ENCODE measurements around the gene ZNF627.
A peak's percentile ranks its signal among the peaks of the same experiment; 100 is the strongest.
"Not testable (repeated sequence)": the region's sequence is repeated elsewhere in the genome, so short reads cannot be mapped to it uniquely, and the experiment has no call there.

The ZNF627 gene

DNA sequence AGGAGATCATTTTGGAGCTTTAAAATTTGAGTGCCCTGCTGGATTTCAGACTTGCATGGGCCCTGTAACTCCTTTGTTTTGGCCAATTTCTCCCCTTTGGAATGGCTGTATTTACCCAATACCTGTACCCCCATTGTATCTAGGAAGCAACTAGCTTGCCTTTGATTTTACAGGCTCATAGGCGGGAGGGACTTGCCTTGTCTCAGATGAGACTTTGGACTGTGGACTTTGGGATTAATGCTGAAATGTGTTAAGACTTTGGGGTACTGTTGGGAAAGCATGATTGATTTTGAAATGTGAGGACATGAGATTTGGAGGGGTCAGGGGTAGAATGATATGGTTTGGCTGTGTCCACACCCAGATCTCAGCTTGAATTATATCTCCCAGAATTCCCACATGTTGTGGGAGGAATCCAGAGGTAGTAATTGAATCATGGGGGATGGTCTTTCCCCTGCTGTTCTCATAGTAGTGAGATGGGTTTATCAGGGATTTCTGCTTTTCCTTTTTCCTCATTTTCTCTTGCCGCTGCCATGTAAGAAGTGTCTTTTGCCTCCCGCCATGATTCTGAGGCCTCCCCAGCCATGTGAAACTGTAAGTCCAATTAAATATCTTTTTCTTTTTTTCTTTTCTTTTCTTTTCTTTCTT lies 36.9 kb downstream of the ZNF627 start:
- H3K9me3 ChIP-seq (ENCODE audit: control insufficient read depth, insufficient read depth, low read length); H3K27me3 ChIP-seq (ENCODE audit: control insufficient read depth, insufficient read depth, low read length); H3K4me1 ChIP-seq (ENCODE audit: control insufficient read depth, insufficient read depth, low read length); H3K4me3 ChIP-seq (ENCODE audit: low read depth, low read length); H3K9ac ChIP-seq (ENCODE audit: low read depth, low read length); H3K36me3 ChIP-seq (ENCODE audit: control insufficient read depth, insufficient read depth, low read length); H3K27ac ChIP-seq (ENCODE audit: low read depth, low read length): not testable (repeated sequence)

GRCh38 chr19:11639245-11639601 lies 41.9 kb downstream of the ZNF627 start:
- Histone ChIP-seq H3K9me3 (ENCODE audit: control insufficient read depth, insufficient read depth, low read length) (no peaks in the 10 kb centered on the region), H3K4me3 (ENCODE audit: low read depth, low read length) (peak overlapping the region; percentile 48), H3K36me3 (ENCODE audit: control insufficient read depth, insufficient read depth, low read length) (no peaks in the 10 kb centered on the region), H3K9ac (ENCODE audit: low read depth, low read length) (no peak overlapping the region), H3K27ac (ENCODE audit: low read depth, low read length) (no peak overlapping the region), H3K4me1 (ENCODE audit: control insufficient read depth, insufficient read depth, low read length) (no peaks in the 10 kb centered on the region), H3K27me3 (ENCODE audit: control insufficient read depth, insufficient read depth, low read length) (no peaks in the 10 kb centered on the region)

DNA sequence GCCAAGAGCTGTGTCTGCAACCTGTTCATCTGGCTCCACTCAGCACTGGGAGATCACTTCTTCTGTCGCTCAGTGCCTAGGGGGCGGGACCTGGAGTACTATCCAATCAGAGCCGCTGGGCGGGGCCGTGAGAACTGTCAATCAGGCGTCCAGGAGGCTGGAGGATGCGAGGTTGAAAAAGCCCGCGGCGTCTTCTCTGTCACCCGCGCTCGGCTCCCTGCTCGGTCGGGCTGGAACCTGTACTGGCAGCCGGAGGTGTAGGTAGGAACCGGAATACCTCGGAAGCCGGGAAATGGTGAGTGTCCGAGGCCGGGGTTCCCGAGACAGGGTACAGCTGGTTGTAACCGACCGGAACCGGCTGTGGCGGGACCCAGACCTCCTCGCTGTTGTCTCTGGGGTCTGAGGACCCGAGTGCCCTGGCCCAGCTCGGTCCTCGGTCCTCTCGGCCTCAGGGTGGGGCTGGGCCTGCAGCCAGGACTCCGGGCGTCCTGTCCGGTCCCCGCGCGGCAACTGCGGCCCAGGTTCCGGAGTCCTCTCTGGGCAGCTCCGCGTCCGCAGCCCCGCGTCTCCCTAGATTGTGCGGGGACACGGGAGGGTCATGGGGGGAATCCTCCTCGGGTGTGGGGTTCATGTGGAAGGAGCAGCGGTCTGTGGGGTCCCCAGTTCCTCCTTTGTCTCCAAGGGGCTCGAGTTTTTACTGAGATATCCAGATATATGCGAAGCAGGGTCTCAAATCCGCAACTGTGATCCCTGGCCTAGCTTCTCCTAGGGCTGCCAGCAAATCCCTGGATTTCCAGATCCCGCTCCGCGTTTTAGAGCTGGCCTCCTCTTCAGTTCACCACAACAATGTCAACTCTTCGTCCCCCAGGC lies 42.6 kb downstream of the ZNF627 start:
- H3K9ac ChIP-seq (ENCODE audit: low read depth, low read length), result peak overlapping the region; percentile 87
- peak overlapping the region; percentile 70 for H3K27ac ChIP-seq (ENCODE audit: low read depth, low read length)
- H3K4me1 ChIP-seq (ENCODE audit: control insufficient read depth, insufficient read depth, low read length), result no peaks in the 10 kb centered on the region
- no peaks in the 10 kb centered on the region for H3K36me3 ChIP-seq (ENCODE audit: control insufficient read depth, insufficient read depth, low read length)
- no peaks in the 10 kb centered on the region for H3K27me3 ChIP-seq (ENCODE audit: control insufficient read depth, insufficient read depth, low read length)
- peak overlapping the region; percentile 82 for H3K4me3 ChIP-seq (ENCODE audit: low read depth, low read length)
- no peaks in the 10 kb centered on the region for H3K9me3 ChIP-seq (ENCODE audit: control insufficient read depth, insufficient read depth, low read length)

- H3K9ac ChIP-seq (ENCODE audit: low read depth, low read length), result no peak overlapping the region
- no peak overlapping the region for H3K4me3 ChIP-seq (ENCODE audit: low read depth, low read length)
- H3K27ac ChIP-seq (ENCODE audit: low read depth, low read length), result no peak overlapping the region
- H3K9me3 ChIP-seq (ENCODE audit: control insufficient read depth, insufficient read depth, low read length), result no peaks in the 10 kb centered on the region
- no peaks in the 10 kb centered on the region for H3K4me1 ChIP-seq (ENCODE audit: control insufficient read depth, insufficient read depth, low read length)
- H3K27me3 ChIP-seq (ENCODE audit: control insufficient read depth, insufficient read depth, low read length), result no peaks in the 10 kb centered on the region
- no peaks in the 10 kb centered on the region for H3K36me3 ChIP-seq (ENCODE audit: control insufficient read depth, insufficient read depth, low read length)
These were observed 44.0 kb downstream of the ZNF627 start for GRCh38 chr19:11641244-11641643.

GRCh38 chr19:11642902-11643301 lies 45.6 kb downstream of the ZNF627 start:
- H3K4me1 ChIP-seq (ENCODE audit: control insufficient read depth, insufficient read depth, low read length), result no peaks in the 10 kb centered on the region
- H3K4me3 ChIP-seq (ENCODE audit: low read depth, low read length), result no peak overlapping the region
- H3K36me3 ChIP-seq (ENCODE audit: control insufficient read depth, insufficient read depth, low read length), result no peaks in the 10 kb centered on the region
- 0 out of 2 replicates have a peak, but pooled peaks cover 2% of the 10 kb centered on the region for H3K9me3 ChIP-seq (ENCODE audit: control insufficient read depth, insufficient read depth, low read length)
- no peak overlapping the region for H3K9ac ChIP-seq (ENCODE audit: low read depth, low read length)
- H3K27ac ChIP-seq (ENCODE audit: low read depth, low read length), result no peak overlapping the region
- no peaks in the 10 kb centered on the region for H3K27me3 ChIP-seq (ENCODE audit: control insufficient read depth, insufficient read depth, low read length)

GRCh38 chr19:11649941-11650340 lies 52.7 kb downstream of the ZNF627 start:
- H3K9me3 ChIP-seq (ENCODE audit: control insufficient read depth, insufficient read depth, low read length), result peaks cover 45% of the 10 kb centered on the region
- no peak overlapping the region for H3K9ac ChIP-seq (ENCODE audit: low read depth, low read length)
- H3K27me3 ChIP-seq (ENCODE audit: control insufficient read depth, insufficient read depth, low read length), result no peaks in the 10 kb centered on the region
- H3K4me1 ChIP-seq (ENCODE audit: control insufficient read depth, insufficient read depth, low read length), result no peaks in the 10 kb centered on the region
- no peak overlapping the region for H3K4me3 ChIP-seq (ENCODE audit: low read depth, low read length)
- peaks cover 31% of the 10 kb centered on the region for H3K36me3 ChIP-seq (ENCODE audit: control insufficient read depth, insufficient read depth, low read length)
- H3K27ac ChIP-seq (ENCODE audit: low read depth, low read length), result no peak overlapping the region

DNA sequence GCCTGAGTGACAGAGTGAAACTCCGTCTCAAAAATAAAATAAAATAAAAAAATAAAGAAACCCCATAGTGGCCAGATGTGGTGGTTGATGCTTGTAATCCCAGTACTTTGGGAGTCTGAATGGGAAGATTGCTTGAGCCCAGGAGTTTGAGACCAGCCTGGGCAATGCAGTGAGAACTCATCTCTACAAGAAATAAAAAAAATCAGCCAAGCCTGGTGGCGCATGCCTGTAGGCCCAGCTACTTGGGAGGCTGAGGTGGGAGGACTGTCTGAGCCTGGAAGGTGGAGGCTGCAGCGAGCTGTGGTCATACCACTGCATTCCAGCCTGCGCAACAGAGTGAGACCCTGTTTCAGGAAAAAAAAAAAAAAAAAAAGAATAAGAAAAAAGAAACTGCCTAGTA lies 53.8 kb downstream of the ZNF627 start:
- H3K27me3 ChIP-seq (ENCODE audit: control insufficient read depth, insufficient read depth, low read length), result no peaks in the 10 kb centered on the region
- H3K9me3 ChIP-seq (ENCODE audit: control insufficient read depth, insufficient read depth, low read length), result peaks cover 45% of the 10 kb centered on the region
- H3K4me1 ChIP-seq (ENCODE audit: control insufficient read depth, insufficient read depth, low read length), result no peaks in the 10 kb centered on the region
- H3K9ac ChIP-seq (ENCODE audit: low read depth, low read length), result no peak overlapping the region
- no peak overlapping the region for H3K4me3 ChIP-seq (ENCODE audit: low read depth, low read length)
- peaks cover 31% of the 10 kb centered on the region for H3K36me3 ChIP-seq (ENCODE audit: control insufficient read depth, insufficient read depth, low read length)
- H3K27ac ChIP-seq (ENCODE audit: low read depth, low read length), result no peak overlapping the region

- Histone ChIP-seq H3K9ac (ENCODE audit: low read depth, low read length) (no peak overlapping the region), H3K4me1 (ENCODE audit: control insufficient read depth, insufficient read depth, low read length) (no peaks in the 10 kb centered on the region), H3K27ac (ENCODE audit: low read depth, low read length) (no peak overlapping the region), H3K27me3 (ENCODE audit: control insufficient read depth, insufficient read depth, low read length) (no peaks in the 10 kb centered on the region), H3K4me3 (ENCODE audit: low read depth, low read length) (no peak overlapping the region), H3K9me3 (ENCODE audit: control insufficient read depth, insufficient read depth, low read length) (peaks cover 45% of the 10 kb centered on the region), H3K36me3 (ENCODE audit: control insufficient read depth, insufficient read depth, low read length) (peaks cover 31% of the 10 kb centered on the region)
These were observed 54.8 kb downstream of the ZNF627 start for GRCh38 chr19:11652056-11652455.

GRCh38 chr19:11652492-11652891 lies 55.2 kb downstream of the ZNF627 start:
- no peak overlapping the region for H3K4me3 ChIP-seq (ENCODE audit: low read depth, low read length)
- no peaks in the 10 kb centered on the region for H3K27me3 ChIP-seq (ENCODE audit: control insufficient read depth, insufficient read depth, low read length)
- no peak overlapping the region for H3K9ac ChIP-seq (ENCODE audit: low read depth, low read length)
- no peaks in the 10 kb centered on the region for H3K4me1 ChIP-seq (ENCODE audit: control insufficient read depth, insufficient read depth, low read length)
- H3K27ac ChIP-seq (ENCODE audit: low read depth, low read length), result no peak overlapping the region
- H3K9me3 ChIP-seq (ENCODE audit: control insufficient read depth, insufficient read depth, low read length), result peaks cover 45% of the 10 kb centered on the region
- peaks cover 31% of the 10 kb centered on the region for H3K36me3 ChIP-seq (ENCODE audit: control insufficient read depth, insufficient read depth, low read length)

DNA sequence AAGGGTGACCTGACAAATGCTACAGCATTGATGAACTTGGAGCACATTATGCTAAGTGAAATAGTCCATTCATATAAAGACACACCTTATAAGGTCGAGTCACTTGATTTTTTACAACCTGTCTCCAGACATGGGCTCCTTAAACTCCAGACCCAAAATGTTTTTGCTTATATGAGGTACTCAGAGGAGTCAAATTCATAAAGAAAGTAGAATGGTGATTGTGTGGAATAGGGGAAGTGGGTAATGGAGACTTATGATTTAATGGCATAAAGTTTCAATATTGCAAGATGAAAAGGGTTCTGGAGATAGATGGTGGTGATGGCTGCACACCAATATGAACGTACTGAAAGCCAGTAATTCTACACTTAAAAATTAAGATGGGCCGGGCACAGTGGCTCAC lies 59.3 kb downstream of the ZNF627 start:
- no peaks in the 10 kb centered on the region for H3K27me3 ChIP-seq (ENCODE audit: control insufficient read depth, insufficient read depth, low read length)
- peaks cover 23% of the 10 kb centered on the region for H3K9me3 ChIP-seq (ENCODE audit: control insufficient read depth, insufficient read depth, low read length)
- H3K9ac ChIP-seq (ENCODE audit: low read depth, low read length), result no peak overlapping the region
- peaks cover 20% of the 10 kb centered on the region for H3K36me3 ChIP-seq (ENCODE audit: control insufficient read depth, insufficient read depth, low read length)
- H3K4me1 ChIP-seq (ENCODE audit: control insufficient read depth, insufficient read depth, low read length), result no peaks in the 10 kb centered on the region
- H3K27ac ChIP-seq (ENCODE audit: low read depth, low read length), result no peak overlapping the region
- no peak overlapping the region for H3K4me3 ChIP-seq (ENCODE audit: low read depth, low read length)

DNA sequence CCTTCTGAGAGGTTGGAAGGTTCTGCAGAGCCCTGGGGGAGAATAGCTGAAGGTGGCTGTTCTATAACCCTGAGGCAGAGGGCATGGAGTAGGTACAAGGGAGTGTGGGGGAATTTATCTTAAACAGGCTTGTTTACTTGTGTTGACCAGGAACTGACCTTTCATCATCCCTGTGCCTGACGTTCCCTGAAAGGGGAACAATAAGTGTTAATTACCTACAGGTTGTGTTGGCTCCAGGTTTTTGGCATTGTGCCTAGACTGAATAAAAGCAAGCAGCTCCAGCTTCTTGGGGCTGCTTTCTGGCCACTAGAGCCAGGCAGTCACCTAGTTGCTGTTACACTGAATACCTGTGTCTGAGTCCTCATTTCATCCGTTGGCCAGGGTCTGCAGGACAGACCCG lies 60.0 kb downstream of the ZNF627 start:
- H3K4me1 ChIP-seq (ENCODE audit: control insufficient read depth, insufficient read depth, low read length), result no peaks in the 10 kb centered on the region
- no peak overlapping the region for H3K4me3 ChIP-seq (ENCODE audit: low read depth, low read length)
- no peak overlapping the region for H3K9ac ChIP-seq (ENCODE audit: low read depth, low read length)
- no peaks in the 10 kb centered on the region for H3K27me3 ChIP-seq (ENCODE audit: control insufficient read depth, insufficient read depth, low read length)
- no peak overlapping the region for H3K27ac ChIP-seq (ENCODE audit: low read depth, low read length)
- H3K9me3 ChIP-seq (ENCODE audit: control insufficient read depth, insufficient read depth, low read length), result peaks cover 16% of the 10 kb centered on the region
- peaks cover 13% of the 10 kb centered on the region for H3K36me3 ChIP-seq (ENCODE audit: control insufficient read depth, insufficient read depth, low read length)
